GM12891 (cell line): ENCODE measurements around the gene UBE3C.

ENCODE experiments used
- POLR2A ChIP-seq: IDR thresholded peaks from 2 replicates; pipeline ENCODE4 v1.6.1; 2011; ENCODE audit warnings: low read depth, low read length, control low read depth
- POLR2AphosphoS5 ChIP-seq: IDR thresholded peaks from 2 replicates; pipeline ENCODE4 v1.6.1; 2011; ENCODE audit warnings: low read depth, low read length, control low read depth

DNA sequence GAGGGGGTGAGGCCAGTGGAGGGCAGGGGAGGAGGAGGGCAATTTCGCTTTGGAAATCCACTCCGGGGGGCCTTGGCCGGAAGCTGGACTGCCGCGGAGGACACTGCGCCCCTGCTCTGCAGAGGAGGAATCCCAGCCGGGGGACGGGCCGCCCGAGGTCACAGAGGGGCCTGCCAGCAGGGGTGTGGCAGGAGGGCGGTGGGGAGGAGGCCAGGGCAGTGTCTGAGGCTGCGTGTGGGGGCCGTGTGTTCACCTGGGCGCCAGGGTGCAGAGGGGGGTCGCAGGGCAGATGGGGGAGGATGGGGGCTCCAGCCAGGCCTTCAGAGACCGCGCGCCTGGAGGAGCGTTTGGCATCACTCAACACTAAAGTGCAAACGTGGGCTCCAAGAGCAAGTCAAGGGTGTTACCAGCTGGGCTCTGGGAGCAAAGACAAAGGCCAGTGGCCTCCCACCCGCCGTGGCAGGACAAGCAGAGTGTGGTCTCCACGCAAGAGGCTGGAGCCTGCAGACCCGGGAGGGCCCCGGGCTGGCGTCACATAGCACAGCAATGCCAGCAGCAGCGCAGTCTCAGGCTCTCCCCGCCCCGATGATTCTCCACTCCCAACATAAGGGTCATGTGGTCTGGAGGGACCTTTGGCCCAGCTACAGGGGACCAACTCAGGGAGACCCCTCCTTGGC lies 152.8 kb downstream of the UBE3C start:
- no peak for TF ChIP-seq POLR2A
- TF ChIP-seq POLR2AphosphoS5 = no peak
